Fibroblast of lung (primary cell): Measurements from ENCODE around the gene SLC36A3. TPM values are rescaled to one million over a fixed set of nuclear protein-coding genes. Genes with fewer than 3 reads are reported as not detected.

ENCODE experiments used
- DNase-seq, 2 donors: peaks; one replicate each; pipeline versions ENCODE4 v3.0.0 to v3.0.0-alpha.2; 2010; ENCODE audit warnings: low read depth in 2 of 2
- H2AFZ ChIP-seq: 2 replicates; pipeline ENCODE4 v1.5.1; 2012; ENCODE audit warnings: low read length, control low read depth, inconsistent platforms
- H3K27ac ChIP-seq: 2 replicates; pipeline ENCODE4 v1.5.1; 2011; ENCODE audit warnings: low read length, control low read depth; ENCODE audit not compliant: insufficient read depth
- H3K27me3 ChIP-seq: 2 replicates; pipeline ENCODE4 v1.5.1; 2011; ENCODE audit warnings: mild to moderate bottlenecking, low read length; ENCODE audit not compliant: control insufficient read depth, insufficient read depth
- H3K36me3 ChIP-seq: 2 replicates; pipeline ENCODE4 v1.5.1; 2011; ENCODE audit warnings: low read length; ENCODE audit not compliant: control insufficient read depth, insufficient read depth
- H3K4me1 ChIP-seq: 2 replicates; pipeline ENCODE4 v1.5.1; 2011; ENCODE audit warnings: low read length; ENCODE audit not compliant: control insufficient read depth, insufficient read depth; ENCODE audit errors: extremely low read depth
- H3K4me2 ChIP-seq: 2 replicates; pipeline ENCODE4 v1.5.1; 2011; ENCODE audit warnings: low read length, control low read depth; ENCODE audit not compliant: insufficient read depth; ENCODE audit errors: extremely low read depth
- H3K4me3 ChIP-seq, 4 experiments: fragments of 200-600 bp in 1 of 4; sonication (generic) in 1 of 4; replicated peaks in 1 of 4; 2 replicates each; pipeline ENCODE4 v1.5.1; 2011 to 2016; ENCODE audit warnings: low read length in 4 of 4, low read depth in 3 of 4, mild to moderate bottlenecking in 3 of 4, control low read depth in 2 of 4, inconsistent platforms in 1 of 4, mixed read lengths in 1 of 4; ENCODE audit not compliant: insufficient read depth in 1 of 4; ENCODE audit errors: control extremely low read depth in 1 of 4
- H3K79me2 ChIP-seq: 2 replicates; pipeline ENCODE4 v1.5.1; 2012; ENCODE audit warnings: mild to moderate bottlenecking, low read length, inconsistent platforms; ENCODE audit not compliant: control insufficient read depth, insufficient read depth
- H3K9ac ChIP-seq: 2 replicates; pipeline ENCODE4 v1.5.1; 2011; ENCODE audit warnings: mild to moderate bottlenecking, low read length, control low read depth; ENCODE audit not compliant: insufficient read depth
- H3K9me3 ChIP-seq: 2 replicates; pipeline ENCODE4 v1.5.1; 2012; ENCODE audit warnings: low read depth, low read length; ENCODE audit not compliant: control insufficient read depth, insufficient read depth
- H4K20me1 ChIP-seq: 2 replicates; pipeline ENCODE4 v1.5.1; 2011; ENCODE audit warnings: low read length; ENCODE audit not compliant: control insufficient read depth, insufficient read depth; ENCODE audit errors: extremely low read depth
- EZH2 ChIP-seq: IDR thresholded peaks from 2 replicates; pipeline ENCODE4 v1.5.1; 2012; ENCODE audit warnings: low read length, control low read depth, mild to moderate bottlenecking; ENCODE audit errors: missing control alignments
- polyA plus RNA-seq, 2 donors: library from polyadenylated mRNA; depleted of rRNA in 1 of 2; stranded (reverse) in 1 of 2; unstranded in 1 of 2; fragments of >200 nt; gene quantifications; 2 replicates each; pipeline ENCODE4 v1.2.1, GENCODE V29; 2011 to 2012; ENCODE audit warnings: missing spikeins in 1 of 2
- total RNA-seq: library from RNA; depleted of rRNA; stranded (reverse); fragments of >200 nt; gene quantifications from 2 replicates; pipeline ENCODE4 v1.2.1, GENCODE V29; 2014
- TF ChIP-seq, protein P1 (sequence below), 2 donors: IDR thresholded peaks in 1 of 2; conservative IDR thresholded peaks in 1 of 2; 1 replicate in 1 of 2; 2 replicates in 1 of 2; pipeline ENCODE4 v1.5.1; 2011 to 2012; ENCODE audit warnings: low read length in 2 of 2, control low read depth in 1 of 2, inconsistent platforms in 1 of 2, low read depth in 1 of 2, mild to moderate bottlenecking in 1 of 2

The SLC36A3 gene
- total and polyA plus RNA-seq, 2 donors (not counting 1 experiment from before 2014, with no cell fraction given): not detected

DNA sequence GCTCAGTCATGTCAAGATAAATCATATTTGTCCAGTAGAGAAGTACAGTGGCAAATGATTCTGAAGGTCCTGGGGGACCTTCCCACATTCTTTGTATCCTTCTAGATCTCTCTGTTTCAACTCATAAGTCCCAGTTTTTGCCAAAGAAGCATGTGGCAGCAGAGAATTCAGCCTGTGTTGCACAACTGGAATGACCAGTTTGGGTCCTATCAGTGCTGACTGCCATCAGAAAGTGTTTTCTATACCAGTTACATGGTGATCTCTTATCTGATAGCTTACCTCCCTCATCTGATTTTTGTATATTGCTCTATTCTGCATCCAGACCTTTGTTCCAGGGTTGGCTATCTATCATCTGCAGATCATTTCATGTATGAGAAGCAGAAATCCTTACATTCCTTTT, 28.9 kb downstream of the SLC36A3 start:
- H4K20me1 ChIP-seq: no peaks in the 10 kb centered on the region
- no peak overlapping the region for H3K9ac ChIP-seq
- H2AFZ ChIP-seq: no peak overlapping the region
- DNase-seq: no peak
- H3K4me1 ChIP-seq: no peaks in the 10 kb centered on the region
- no peaks in the 10 kb centered on the region for H3K9me3 ChIP-seq
- H3K4me2 ChIP-seq: no peak overlapping the region
- TF ChIP-seq, protein P1, sequence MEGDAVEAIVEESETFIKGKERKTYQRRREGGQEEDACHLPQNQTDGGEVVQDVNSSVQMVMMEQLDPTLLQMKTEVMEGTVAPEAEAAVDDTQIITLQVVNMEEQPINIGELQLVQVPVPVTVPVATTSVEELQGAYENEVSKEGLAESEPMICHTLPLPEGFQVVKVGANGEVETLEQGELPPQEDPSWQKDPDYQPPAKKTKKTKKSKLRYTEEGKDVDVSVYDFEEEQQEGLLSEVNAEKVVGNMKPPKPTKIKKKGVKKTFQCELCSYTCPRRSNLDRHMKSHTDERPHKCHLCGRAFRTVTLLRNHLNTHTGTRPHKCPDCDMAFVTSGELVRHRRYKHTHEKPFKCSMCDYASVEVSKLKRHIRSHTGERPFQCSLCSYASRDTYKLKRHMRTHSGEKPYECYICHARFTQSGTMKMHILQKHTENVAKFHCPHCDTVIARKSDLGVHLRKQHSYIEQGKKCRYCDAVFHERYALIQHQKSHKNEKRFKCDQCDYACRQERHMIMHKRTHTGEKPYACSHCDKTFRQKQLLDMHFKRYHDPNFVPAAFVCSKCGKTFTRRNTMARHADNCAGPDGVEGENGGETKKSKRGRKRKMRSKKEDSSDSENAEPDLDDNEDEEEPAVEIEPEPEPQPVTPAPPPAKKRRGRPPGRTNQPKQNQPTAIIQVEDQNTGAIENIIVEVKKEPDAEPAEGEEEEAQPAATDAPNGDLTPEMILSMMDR (conservative IDR thresholded peaks at IDR 0.05 in 1 of 2, IDR thresholded peaks at IDR 0.05 in 1 of 2; ENCODE audit: low read depth in 1 of 2, low read length in 2 of 2): no peak
- TF ChIP-seq EZH2: no peak
- no peaks in the 10 kb centered on the region for H3K27me3 ChIP-seq
- no peak overlapping the region for H3K4me3 ChIP-seq
- no peak overlapping the region for H3K27ac ChIP-seq
- H3K79me2 ChIP-seq: no peaks in the 10 kb centered on the region
- no peaks in the 10 kb centered on the region for H3K36me3 ChIP-seq

- H3K4me1 ChIP-seq: no peaks in the 10 kb centered on the region
- H3K79me2 ChIP-seq: no peaks in the 10 kb centered on the region
- no peak overlapping the region for H3K4me3 ChIP-seq
- no peak overlapping the region for H3K9ac ChIP-seq
- no peak overlapping the region for H2AFZ ChIP-seq
- TF ChIP-seq, protein P1 (conservative IDR thresholded peaks at IDR 0.05 in 1 of 2, IDR thresholded peaks at IDR 0.05 in 1 of 2; ENCODE audit: low read depth in 1 of 2, low read length in 2 of 2): no peak
- TF ChIP-seq EZH2: no peak
- H4K20me1 ChIP-seq: no peaks in the 10 kb centered on the region
- H3K27me3 ChIP-seq: no peaks in the 10 kb centered on the region
- no peak overlapping the region for H3K27ac ChIP-seq
- no peak overlapping the region for H3K4me2 ChIP-seq
- H3K36me3 ChIP-seq: peaks cover 4% of the 10 kb centered on the region
- no peak for DNase-seq
- no peaks in the 10 kb centered on the region for H3K9me3 ChIP-seq
These were observed 32.2 kb downstream of the SLC36A3 start for GRCh38 chr5:151271336-151271735.

- Histone ChIP-seq H3K4me2 (no peak overlapping the region), H3K36me3 (peaks cover 4% of the 10 kb centered on the region), H2AFZ (no peak overlapping the region), H3K79me2 (no peaks in the 10 kb centered on the region), H3K9ac (no peak overlapping the region), H3K4me3 (no peak overlapping the region), H3K27ac (no peak overlapping the region), H4K20me1 (no peaks in the 10 kb centered on the region), H3K27me3 (no peaks in the 10 kb centered on the region), H3K4me1 (no peaks in the 10 kb centered on the region), H3K9me3 (no peaks in the 10 kb centered on the region)
- DNase-seq: peak in 1 of 2 donors; percentile 51
- TF ChIP-seq, protein P1 (conservative IDR thresholded peaks at IDR 0.05 in 1 of 2, IDR thresholded peaks at IDR 0.05 in 1 of 2; ENCODE audit: low read depth in 1 of 2, low read length in 2 of 2): no peak
- no peak for TF ChIP-seq EZH2
These were observed 33.0 kb downstream of the SLC36A3 start for GRCh38 chr5:151270599-151270998.
